Neural progenitor cell (in vitro differentiated cells): ENCODE results near the gene STX19. TPM values are rescaled to one million over a fixed set of nuclear protein-coding genes. Genes with fewer than 3 reads are reported as not detected.

Source experiments
- DNase-seq: peaks from one replicate; pipeline ENCODE4 v3.0.0-alpha.2; 2016; ENCODE audit warnings: low spot score
- H2AFZ ChIP-seq: fragments of 200-600 bp; sonication (generic); replicated peaks from 2 replicates; pipeline ENCODE4 v1.6.1; 2016; ENCODE audit warnings: antibody characterized with exemption
- H3F3A ChIP-seq: fragments of 200-600 bp; sonication (generic); 2 replicates; pipeline ENCODE4 v1.6.1; 2016; ENCODE audit warnings: antibody characterized with exemption, low read depth
- H3K27ac ChIP-seq: fragments of 200-600 bp; sonication (generic); 2 replicates; pipeline ENCODE4 v1.5.1; 2016; ENCODE audit warnings: mild to moderate bottlenecking
- H3K27me3 ChIP-seq: fragments of 200-600 bp; sonication (generic); 2 replicates; pipeline ENCODE4 v1.6.1; 2016; ENCODE audit warnings: mild to moderate bottlenecking, moderate library complexity
- H3K36me3 ChIP-seq: fragments of 200-600 bp; sonication (generic); 2 replicates; pipeline ENCODE4 v1.5.1; 2016
- H3K4me1 ChIP-seq: fragments of 200-600 bp; sonication (generic); 2 replicates; pipeline ENCODE4 v1.6.1; 2016; ENCODE audit warnings: mixed run types
- H3K4me2 ChIP-seq: fragments of 200-600 bp; sonication (generic); 2 replicates; pipeline ENCODE4 v1.6.1; 2016
- H3K4me3 ChIP-seq: fragments of 200-600 bp; sonication (generic); 2 replicates; pipeline ENCODE4 v1.5.1; 2016
- H3K79me2 ChIP-seq: fragments of 200-600 bp; sonication (generic); 2 replicates; pipeline ENCODE4 v1.6.1; 2016; ENCODE audit warnings: low read depth
- H3K9ac ChIP-seq: fragments of 200-600 bp; sonication (generic); 2 replicates; pipeline ENCODE4 v1.6.1; 2016
- H3K9me3 ChIP-seq: fragments of 200-600 bp; sonication (generic); 2 replicates; pipeline ENCODE4 v1.5.1; 2016; ENCODE audit warnings: low read depth
- H4K20me1 ChIP-seq: fragments of 200-600 bp; sonication (generic); 2 replicates; pipeline ENCODE4 v1.6.1; 2016; ENCODE audit warnings: low read depth
- H3K27ac Mint-ChIP-seq: 3 replicates; pipeline ENCODE4 v1.8.0; 2021; ENCODE audit warnings: mixed read lengths
- H3K27me3 Mint-ChIP-seq: 2 replicates; pipeline ENCODE4 v1.8.0; 2022; ENCODE audit warnings: low read depth, mild to moderate bottlenecking, inconsistent platforms, moderate library complexity, mixed read lengths; ENCODE audit not compliant: insufficient read depth
- H3K36me3 Mint-ChIP-seq: 3 replicates; pipeline ENCODE4 v1.8.0; 2021; ENCODE audit warnings: mixed read lengths
- H3K4me1 Mint-ChIP-seq: 3 replicates; pipeline ENCODE4 v1.8.0; 2021; ENCODE audit warnings: mixed read lengths
- H3K4me3 Mint-ChIP-seq: 3 replicates; pipeline ENCODE4 v1.8.0; 2021; ENCODE audit warnings: mild to moderate bottlenecking, moderate library complexity, mixed read lengths
- H3K9me3 Mint-ChIP-seq: 3 replicates; pipeline ENCODE4 v1.8.0; 2020; ENCODE audit warnings: mixed read lengths
- EZH2 ChIP-seq: fragments of 200-600 bp; sonication (generic); IDR thresholded peaks from 2 replicates; pipeline ENCODE4 v1.6.1; 2017; ENCODE audit warnings: antibody characterized with exemption, mild to moderate bottlenecking, moderate library complexity
- EZH2phosphoT487 ChIP-seq: fragments of 200-600 bp; sonication (generic); IDR thresholded peaks from 2 replicates; pipeline ENCODE4 v1.6.1; 2017; ENCODE audit warnings: antibody characterized with exemption
- total RNA-seq: library from RNA; depleted of rRNA; stranded (reverse); fragments of >200 nt; gene quantifications from 2 replicates; pipeline ENCODE4 v1.2.3, GENCODE V29; 2015; ENCODE audit warnings: low replicate concordance
- TF ChIP-seq, protein P1 (sequence below): fragments of 200-600 bp; sonication (generic); IDR thresholded peaks from 2 replicates; pipeline ENCODE4 v1.5.1; 2017; ENCODE audit warnings: antibody characterized with exemption, mild to moderate bottlenecking

Gene STX19
- total RNA-seq, 1 donor from 2014 or later: not detected

- Histone ChIP-seq H3K9ac (no peak overlapping the region), H3K79me2 (peaks cover 27% of the 10 kb centered on the region), H2AFZ (no peak overlapping the region), H3K4me1 (peaks cover 14% of the 10 kb centered on the region), H3K27ac (no peak overlapping the region), H3F3A (peaks cover 13% of the 10 kb centered on the region), H3K9me3 (no peaks in the 10 kb centered on the region), H3K4me2 (no peak overlapping the region), H3K4me3 (no peak overlapping the region), H3K36me3 (no peaks in the 10 kb centered on the region), H3K27me3 (no peaks in the 10 kb centered on the region), H4K20me1 (no peaks in the 10 kb centered on the region)
- H3K4me1 Mint-ChIP-seq: peaks cover 29% of the 10 kb centered on the region
- no peak overlapping the region for H3K27ac Mint-ChIP-seq
- H3K9me3 Mint-ChIP-seq: no peaks in the 10 kb centered on the region
- DNase-seq: no peak
- H3K4me3 Mint-ChIP-seq: no peak overlapping the region
- peaks cover 10% of the 10 kb centered on the region for H3K36me3 Mint-ChIP-seq
- no peak for TF ChIP-seq EZH2phosphoT487
- TF ChIP-seq, protein P1, sequence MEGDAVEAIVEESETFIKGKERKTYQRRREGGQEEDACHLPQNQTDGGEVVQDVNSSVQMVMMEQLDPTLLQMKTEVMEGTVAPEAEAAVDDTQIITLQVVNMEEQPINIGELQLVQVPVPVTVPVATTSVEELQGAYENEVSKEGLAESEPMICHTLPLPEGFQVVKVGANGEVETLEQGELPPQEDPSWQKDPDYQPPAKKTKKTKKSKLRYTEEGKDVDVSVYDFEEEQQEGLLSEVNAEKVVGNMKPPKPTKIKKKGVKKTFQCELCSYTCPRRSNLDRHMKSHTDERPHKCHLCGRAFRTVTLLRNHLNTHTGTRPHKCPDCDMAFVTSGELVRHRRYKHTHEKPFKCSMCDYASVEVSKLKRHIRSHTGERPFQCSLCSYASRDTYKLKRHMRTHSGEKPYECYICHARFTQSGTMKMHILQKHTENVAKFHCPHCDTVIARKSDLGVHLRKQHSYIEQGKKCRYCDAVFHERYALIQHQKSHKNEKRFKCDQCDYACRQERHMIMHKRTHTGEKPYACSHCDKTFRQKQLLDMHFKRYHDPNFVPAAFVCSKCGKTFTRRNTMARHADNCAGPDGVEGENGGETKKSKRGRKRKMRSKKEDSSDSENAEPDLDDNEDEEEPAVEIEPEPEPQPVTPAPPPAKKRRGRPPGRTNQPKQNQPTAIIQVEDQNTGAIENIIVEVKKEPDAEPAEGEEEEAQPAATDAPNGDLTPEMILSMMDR: no peak
- no peak for TF ChIP-seq EZH2
- H3K27me3 Mint-ChIP-seq: peaks cover 4% of the 10 kb centered on the region
Measured at GRCh38 chr3:94065819-94066480, 37.6 kb upstream of the STX19 start.

DNA sequence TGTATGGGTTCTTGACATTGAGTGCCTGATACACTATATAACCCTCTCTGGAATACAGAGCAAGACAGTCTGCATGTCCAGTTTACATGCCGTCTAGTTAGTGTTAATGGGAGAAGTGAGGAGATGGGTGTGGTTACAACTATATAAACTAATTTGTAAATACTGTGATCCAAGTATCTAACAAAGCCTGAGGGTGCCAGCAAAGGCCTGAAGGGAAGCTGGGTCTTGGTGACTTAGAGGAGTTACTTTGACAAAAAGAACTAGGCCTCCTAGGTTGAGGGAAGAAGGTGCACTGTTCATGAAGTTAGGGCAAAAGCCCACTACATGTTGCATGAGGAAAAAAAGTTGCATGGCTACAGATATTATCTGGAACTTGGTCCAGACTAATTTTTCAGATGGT, 36.7 kb upstream of the STX19 start:
- no peak overlapping the region for H3K9ac ChIP-seq
- no peaks in the 10 kb centered on the region for H3K9me3 ChIP-seq
- DNase-seq: no peak
- Mint-ChIP-seq H3K9me3 (no peaks in the 10 kb centered on the region), H3K27me3 (peaks cover 4% of the 10 kb centered on the region), H3K4me1 (peaks cover 29% of the 10 kb centered on the region), H3K4me3 (no peak overlapping the region), H3K36me3 (peaks cover 15% of the 10 kb centered on the region), H3K27ac (no peak overlapping the region)
- no peak overlapping the region for H2AFZ ChIP-seq
- H3K4me2 ChIP-seq: no peak overlapping the region
- TF ChIP-seq EZH2phosphoT487 (no peak), EZH2 (no peak)
- TF ChIP-seq, protein P1: no peak
- H3K79me2 ChIP-seq: peaks cover 27% of the 10 kb centered on the region
- no peaks in the 10 kb centered on the region for H3K27me3 ChIP-seq
- H3K36me3 ChIP-seq: no peaks in the 10 kb centered on the region
- H3K27ac ChIP-seq: no peak overlapping the region
- no peaks in the 10 kb centered on the region for H4K20me1 ChIP-seq
- H3K4me3 ChIP-seq: no peak overlapping the region
- peaks cover 14% of the 10 kb centered on the region for H3K4me1 ChIP-seq
- peaks cover 13% of the 10 kb centered on the region for H3F3A ChIP-seq

DNA sequence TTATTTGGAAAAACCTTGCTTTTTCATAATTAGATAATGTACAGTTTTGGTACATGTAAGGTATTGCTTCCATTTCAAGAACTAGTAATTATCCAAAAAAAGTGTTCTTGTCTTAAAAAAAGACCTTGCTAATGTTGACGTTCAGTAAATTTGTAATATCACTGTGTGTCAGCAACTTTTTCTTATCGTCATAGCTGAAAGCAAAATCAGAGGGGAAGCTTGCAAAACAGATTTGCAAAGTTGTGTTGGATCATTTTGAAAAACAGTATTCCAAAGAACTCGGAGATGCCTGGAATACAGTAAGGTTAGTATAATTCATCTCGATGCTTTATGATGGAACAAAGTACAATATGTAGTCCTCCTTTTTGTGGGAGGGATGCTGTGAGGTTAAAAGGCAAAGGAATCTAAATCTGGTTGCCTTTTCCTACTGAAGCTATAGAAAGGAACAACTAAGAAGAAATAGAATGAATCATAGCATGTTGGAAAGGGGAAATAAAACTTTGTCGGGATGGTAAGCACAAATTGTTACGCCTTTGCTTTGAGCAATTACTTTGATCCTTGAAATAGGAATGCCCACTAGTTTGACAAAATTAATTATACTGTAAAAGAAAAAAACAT, 36.0 kb upstream of the STX19 start:
- Mint-ChIP-seq H3K27ac (peak overlapping the region; percentile 46), H3K9me3 (no peaks in the 10 kb centered on the region), H3K36me3 (peaks cover 15% of the 10 kb centered on the region), H3K4me3 (peak overlapping the region; percentile 99), H3K4me1 (peaks cover 29% of the 10 kb centered on the region), H3K27me3 (peaks cover 4% of the 10 kb centered on the region)
- Histone ChIP-seq H3F3A (peaks cover 13% of the 10 kb centered on the region), H3K4me3 (peak overlapping the region; percentile 74), H3K79me2 (peaks cover 23% of the 10 kb centered on the region), H3K36me3 (no peaks in the 10 kb centered on the region), H3K9ac (no peak overlapping the region), H2AFZ (no peak overlapping the region), H3K9me3 (no peaks in the 10 kb centered on the region), H4K20me1 (no peaks in the 10 kb centered on the region), H3K4me2 (peak overlapping the region; percentile 98), H3K27me3 (no peaks in the 10 kb centered on the region), H3K4me1 (peaks cover 14% of the 10 kb centered on the region), H3K27ac (no peak overlapping the region)
- TF ChIP-seq EZH2phosphoT487: no peak
- no peak for TF ChIP-seq EZH2
- DNase-seq: no peak
